Mesodermal cell (in vitro differentiated cells): ENCODE measurements around the gene DLX3. TPM values are rescaled to one million over a fixed set of nuclear protein-coding genes. Genes with fewer than 3 reads are reported as not detected.
"Not testable (repeated sequence)": the region's sequence is repeated elsewhere in the genome, so short reads cannot be mapped to it uniquely, and the experiment has no call there.

Experiments used
- H3K27ac ChIP-seq: 2 replicates; pipeline ENCODE4 v1.7.0; 2013; ENCODE audit warnings: mild to moderate bottlenecking, low read depth, low read length, moderate library complexity; ENCODE audit not compliant: severe bottlenecking
- H3K36me3 ChIP-seq: 2 replicates; pipeline ENCODE4 v1.7.1; 2013; ENCODE audit warnings: mild to moderate bottlenecking, low read length, moderate library complexity; ENCODE audit not compliant: control insufficient read depth, insufficient read depth
- H3K4me1 ChIP-seq: one replicate; pipeline ENCODE4 v1.7.1; 2013; ENCODE audit warnings: mild to moderate bottlenecking, low read length; ENCODE audit not compliant: insufficient read depth, control insufficient read depth, poor library complexity, severe bottlenecking
- H3K4me3 ChIP-seq: 2 replicates; pipeline ENCODE4 v1.7.0; 2013; ENCODE audit warnings: low read length, control low read depth, mild to moderate bottlenecking; ENCODE audit not compliant: insufficient read depth, poor library complexity, severe bottlenecking; ENCODE audit errors: extremely low read depth
- H3K9me3 ChIP-seq: 2 replicates; pipeline ENCODE4 v1.7.1; 2013; ENCODE audit warnings: mild to moderate bottlenecking, low read length, moderate library complexity; ENCODE audit not compliant: control insufficient read depth
- WGBS, 2 experiments: methylation state at CpG; one replicate each; pipeline ENCODE4 v1.1.5; 2013; ENCODE audit warnings: missing lambda C conversion rate in 2 of 2; ENCODE audit not compliant: insufficient coverage in 2 of 2; 5-methylcytosine and 5-hydroxymethylcytosine counted together
- polyA plus RNA-seq, 2 experiments: library from polyadenylated mRNA; stranded (reverse); fragments of 50-300 nt; gene quantifications; one replicate each; pipeline ENCODE4 v1.2.3, GENCODE V29; 2013

Gene DLX3
- polyA plus RNA-seq (2013, experiment 1 of 2) = 1.9 TPM
- polyA plus RNA-seq (2013, experiment 2 of 2) = 1.2 TPM

DNA sequence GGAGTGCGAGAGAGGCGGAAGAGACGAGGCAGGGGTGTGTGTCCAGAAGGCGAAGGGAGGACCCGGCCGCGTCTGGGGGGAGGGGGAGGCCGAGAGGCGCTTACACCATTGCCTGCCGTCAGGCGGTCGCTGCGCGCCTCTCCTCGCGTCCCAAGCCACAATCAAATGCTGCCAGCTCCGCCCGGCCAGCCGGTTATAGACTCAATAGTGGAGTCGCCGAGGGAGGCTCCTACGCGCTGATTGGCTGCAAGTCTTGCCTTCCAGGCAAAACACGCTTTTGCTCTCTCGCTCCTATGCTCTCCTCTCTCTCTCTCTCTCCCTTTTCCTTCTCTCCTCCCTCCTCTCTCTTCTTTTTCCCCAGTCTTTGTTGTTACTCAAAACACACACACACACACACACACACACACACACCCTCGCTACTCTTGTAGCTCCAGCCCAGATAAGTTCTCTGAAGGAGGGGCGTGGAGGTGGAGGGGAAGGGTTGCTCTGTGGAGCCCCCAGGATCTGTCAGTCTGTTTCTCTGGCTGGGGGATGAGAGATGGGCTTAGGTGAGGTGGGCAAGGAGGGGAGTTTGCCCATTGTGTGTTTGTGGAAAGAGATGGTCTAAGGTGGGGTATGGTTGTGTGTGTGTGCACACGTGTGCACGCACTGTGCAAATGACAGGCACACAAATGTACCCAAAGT is at the start of gene DLX3:
DLX3 (minus strand) TSS at position 170 of the 684 bp plus-strand sequence. CDS start 226 bp downstream, outside the sequence.
- no peaks in the 10 kb centered on the region for H3K36me3 ChIP-seq
- H3K9me3 ChIP-seq = no peaks in the 10 kb centered on the region
- no peak within 1 kb of the TSS for H3K27ac ChIP-seq
- WGBS, 2 experiments = 0 to 4% methylated on average over 19 to 28 of the region's 29 CpGs
- peak within 1 kb of the TSS; percentile 36 for H3K4me3 ChIP-seq
- peaks cover 8% of the 10 kb centered on the region for H3K4me1 ChIP-seq

DNA sequence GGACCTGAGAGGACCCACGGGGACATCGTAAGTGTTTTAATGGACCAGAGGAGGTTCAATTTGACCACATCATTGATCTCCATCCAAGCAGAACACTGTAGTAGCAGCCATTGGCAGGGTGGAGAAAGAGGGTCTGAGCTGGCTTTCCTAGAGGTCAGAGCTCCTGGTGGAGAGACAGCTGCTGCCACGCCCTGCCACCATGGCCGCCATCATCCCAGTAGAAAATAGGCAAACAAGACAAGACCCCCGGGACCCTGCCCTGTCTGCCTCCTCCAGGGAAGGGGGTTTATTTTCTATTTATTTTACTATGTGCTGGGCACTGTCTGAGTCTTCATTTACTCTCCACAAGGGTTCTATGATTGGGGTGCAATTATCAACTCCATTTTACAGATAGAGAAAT is 49.5 kb upstream of the DLX3 start:
- H3K4me3 ChIP-seq = no peak overlapping the region
- peaks cover 29% of the 10 kb centered on the region for H3K4me1 ChIP-seq
- no peaks in the 10 kb centered on the region for H3K9me3 ChIP-seq
- no peak overlapping the region for H3K27ac ChIP-seq
- WGBS, 2 experiments = 90 to 100% methylated on average over 1 to 2 of the region's 5 CpGs
- no peaks in the 10 kb centered on the region for H3K36me3 ChIP-seq

DNA sequence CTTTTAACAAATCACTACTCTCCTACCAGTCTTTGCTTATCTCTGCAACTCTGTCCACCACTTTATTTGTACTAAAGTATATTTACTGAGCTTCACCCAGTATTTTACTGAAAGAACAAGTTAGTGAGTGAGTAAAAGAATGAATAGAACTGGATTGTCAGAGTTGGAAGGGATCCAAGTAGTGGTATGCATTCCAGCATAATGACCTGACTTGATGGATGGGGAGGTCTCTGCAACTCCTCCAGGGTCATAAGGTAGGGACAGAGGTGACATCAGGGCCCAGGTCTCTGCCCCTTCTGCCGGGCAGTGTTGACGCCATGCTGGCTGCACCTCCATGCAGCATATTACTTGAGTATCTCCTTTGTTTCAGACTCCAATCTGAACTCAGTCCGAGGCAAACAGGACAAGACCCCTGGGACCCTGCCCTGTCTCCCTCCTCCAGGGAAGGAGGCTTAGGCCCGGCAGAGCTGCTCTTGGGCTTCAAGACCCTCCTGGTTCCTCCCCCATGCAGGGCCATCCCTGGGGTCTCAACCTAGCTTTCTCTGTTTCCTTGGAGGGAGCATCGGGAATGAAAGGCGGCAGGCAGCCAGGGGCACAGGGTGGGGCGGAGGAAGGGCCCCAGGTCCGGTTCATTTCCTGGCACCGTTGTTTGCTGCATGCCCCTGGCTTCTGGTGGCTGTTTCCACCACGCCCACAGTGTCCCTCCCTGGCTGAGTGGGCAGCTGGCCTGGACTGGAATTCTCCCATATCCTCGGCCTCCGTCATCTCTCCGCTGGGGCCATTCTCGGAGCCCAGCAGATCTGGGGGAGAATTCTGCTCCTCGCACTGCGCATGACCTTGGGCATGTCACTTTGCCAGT is 48.5 kb upstream of the DLX3 start:
- Histone ChIP-seq H3K9me3 (no peaks in the 10 kb centered on the region), H3K4me3 (no peak overlapping the region), H3K27ac (no peak overlapping the region), H3K36me3 (no peaks in the 10 kb centered on the region), H3K4me1 (peaks cover 20% of the 10 kb centered on the region)
- WGBS, 2 experiments = 91% methylated on average over 15 to 16 of the region's 16 CpGs

DNA sequence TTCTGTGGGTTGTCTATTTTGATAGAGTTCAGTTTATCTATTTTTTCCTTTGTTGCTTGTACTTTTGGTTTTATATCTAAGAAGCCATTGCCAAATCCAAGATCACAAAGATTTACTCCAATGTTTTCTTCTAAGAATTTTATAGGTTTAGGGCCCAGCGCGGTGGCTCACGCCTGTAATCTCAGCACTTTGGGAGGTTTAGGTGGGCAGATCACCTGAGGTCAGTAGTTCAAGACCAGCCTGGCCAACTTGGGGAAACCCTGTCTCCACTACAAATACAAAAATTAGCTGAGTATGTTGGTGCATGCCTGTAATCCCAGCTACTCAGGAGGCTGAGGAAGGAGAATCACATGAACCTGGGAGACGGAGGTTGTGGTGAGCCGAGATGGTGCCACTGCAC is 47.2 kb upstream of the DLX3 start:
- no peaks in the 10 kb centered on the region for H3K9me3 ChIP-seq
- H3K36me3 ChIP-seq = no peaks in the 10 kb centered on the region
- H3K27ac ChIP-seq = no peak overlapping the region
- 86% methylated on average over 3 of the region's 5 CpGs; no CpG with 5 or more reads in 1 of the 2 experiments for WGBS, 2 experiments
- H3K4me3 ChIP-seq = no peak overlapping the region
- H3K4me1 ChIP-seq = peaks cover 9% of the 10 kb centered on the region

DNA sequence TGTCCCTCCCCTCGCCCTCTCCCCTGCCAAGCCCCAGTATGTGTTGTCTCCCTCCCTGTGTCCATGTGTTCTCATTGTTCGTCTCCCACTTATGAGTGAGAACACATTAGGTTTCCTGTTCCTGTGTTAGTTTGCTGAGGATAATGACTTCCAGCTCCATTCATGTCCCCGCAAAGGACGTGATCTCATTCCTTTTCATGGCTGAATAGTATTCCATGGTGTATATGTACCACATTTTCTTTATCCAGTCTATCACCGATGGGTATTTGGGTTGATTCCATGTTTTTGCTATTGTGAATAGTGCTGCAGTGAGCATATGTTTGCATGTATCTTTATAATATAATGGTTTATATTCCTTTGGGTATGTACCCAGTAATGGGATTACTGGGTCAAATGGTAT is 45.5 kb upstream of the DLX3 start:
- H3K27ac ChIP-seq, H3K9me3 ChIP-seq, H3K4me1 ChIP-seq, H3K4me3 ChIP-seq, H3K36me3 ChIP-seq: not testable (repeated sequence)
- 100% methylated on average over 1 of the region's 5 CpGs for WGBS, 2 experiments

DNA sequence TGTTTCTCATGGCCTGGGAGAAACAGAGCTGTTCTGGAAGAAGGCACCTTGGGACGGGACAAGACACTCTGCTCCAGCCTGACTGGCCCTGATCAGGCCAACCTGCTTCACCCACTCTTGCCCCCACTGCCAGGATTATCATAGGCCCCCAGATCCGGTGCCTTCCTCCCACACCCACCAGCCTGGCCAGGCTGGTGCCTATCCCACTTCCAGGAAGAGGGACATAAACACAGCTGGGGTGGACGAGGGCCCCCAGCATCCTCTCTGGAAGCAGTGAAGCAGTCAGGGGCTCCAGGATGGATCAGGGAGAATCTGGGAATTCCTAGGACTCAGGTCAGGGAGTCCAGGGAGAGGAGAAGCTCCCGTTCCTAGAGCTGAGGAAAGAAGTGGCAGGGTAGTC is 44.0 kb upstream of the DLX3 start:
- H3K4me3 ChIP-seq = no peak overlapping the region
- WGBS, 2 experiments = 83 to 86% methylated on average over 3 of the region's 4 CpGs
- H3K27ac ChIP-seq = no peak overlapping the region
- H3K4me1 ChIP-seq = peaks cover 10% of the 10 kb centered on the region
- no peaks in the 10 kb centered on the region for H3K36me3 ChIP-seq
- H3K9me3 ChIP-seq = no peaks in the 10 kb centered on the region

DNA sequence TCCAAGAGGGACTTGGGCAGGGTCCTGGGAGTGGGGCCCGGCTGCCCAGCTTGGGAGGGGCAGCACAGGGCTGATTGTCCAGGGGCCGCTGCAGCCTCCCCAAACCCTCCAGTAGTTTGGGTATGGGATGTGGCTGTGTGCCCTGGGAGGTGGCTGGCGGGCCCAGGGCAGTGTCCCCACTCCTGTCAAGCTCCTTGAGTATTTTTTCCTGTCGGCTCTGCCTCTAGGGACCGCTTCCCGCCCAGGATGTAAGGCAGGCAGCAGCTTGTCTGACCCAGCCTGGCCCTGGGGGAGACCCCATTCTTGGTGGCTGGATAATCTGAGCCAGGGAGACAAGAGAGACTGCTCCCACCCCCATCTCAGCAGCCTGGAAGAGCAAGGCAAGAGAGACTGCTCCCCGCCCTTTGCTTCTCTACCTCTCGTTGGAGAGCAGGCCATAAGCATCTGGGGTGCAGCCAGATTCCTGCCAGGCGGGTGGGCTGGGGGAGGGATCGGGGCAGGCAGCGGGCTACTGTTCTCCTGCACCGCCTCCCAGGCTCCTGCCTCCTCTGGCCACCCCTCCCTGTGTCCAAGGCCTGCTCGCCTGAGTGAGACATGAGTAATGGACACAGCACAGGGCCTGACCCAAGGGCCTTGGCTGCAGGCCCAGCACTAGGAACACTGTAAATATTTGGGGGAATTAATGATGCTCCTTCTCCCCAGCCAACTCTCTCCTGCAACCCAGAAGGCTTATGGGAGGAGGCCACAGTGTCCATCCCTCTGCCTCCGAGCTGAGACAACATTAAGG is 42.5 kb upstream of the DLX3 start:
- Histone ChIP-seq H3K9me3 (no peaks in the 10 kb centered on the region), H3K4me1 (peaks cover 10% of the 10 kb centered on the region), H3K4me3 (no peak overlapping the region), H3K36me3 (no peaks in the 10 kb centered on the region), H3K27ac (no peak overlapping the region)
- 89 to 93% methylated on average over 5 to 12 of the region's 14 CpGs for WGBS, 2 experiments

DNA sequence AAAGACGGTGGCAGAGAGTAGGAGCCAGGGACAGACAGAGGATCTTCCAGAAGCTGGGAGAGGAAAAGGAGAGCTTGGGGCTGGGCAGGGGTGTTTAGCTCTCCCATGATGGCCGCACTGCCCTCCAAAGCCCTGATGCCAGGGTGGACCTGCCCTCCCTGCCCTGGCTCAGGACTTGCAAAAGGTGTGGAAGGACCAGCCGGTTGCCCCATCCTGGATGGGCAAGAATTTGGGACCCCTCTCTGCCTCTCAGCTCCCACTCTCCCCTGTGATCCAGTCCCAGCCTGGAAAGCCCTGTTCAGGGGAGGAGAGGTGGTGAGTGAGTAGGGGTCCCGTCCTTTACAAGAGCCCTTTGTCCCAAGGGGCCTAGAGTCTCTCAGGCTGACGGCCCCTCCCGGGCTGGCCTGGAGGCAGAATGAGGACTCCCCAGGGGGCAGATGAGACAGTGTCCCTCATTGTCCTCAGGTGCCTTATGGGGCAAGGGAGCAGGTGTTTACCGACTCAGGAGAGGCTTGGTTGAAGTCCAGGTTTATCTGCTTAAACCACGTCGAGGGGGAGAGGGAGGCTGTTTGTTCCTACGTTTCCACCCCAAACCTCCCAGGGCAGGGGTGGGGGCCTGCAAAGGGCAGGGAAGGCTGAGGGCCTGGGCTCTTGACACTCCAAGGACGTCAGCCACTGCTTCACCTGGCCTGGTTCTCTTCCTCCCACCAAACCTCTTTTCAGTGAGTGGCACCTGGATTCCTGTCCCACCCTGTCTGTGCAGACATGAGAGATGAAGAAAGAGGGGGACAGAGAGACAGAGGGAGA is 41.6 kb upstream of the DLX3 start:
- Histone ChIP-seq H3K4me1 (peaks cover 10% of the 10 kb centered on the region), H3K4me3 (no peak overlapping the region), H3K36me3 (no peaks in the 10 kb centered on the region), H3K27ac (no peak overlapping the region), H3K9me3 (no peaks in the 10 kb centered on the region)
- WGBS, 2 experiments = 76 to 79% methylated on average over 5 to 9 of the region's 11 CpGs

DNA sequence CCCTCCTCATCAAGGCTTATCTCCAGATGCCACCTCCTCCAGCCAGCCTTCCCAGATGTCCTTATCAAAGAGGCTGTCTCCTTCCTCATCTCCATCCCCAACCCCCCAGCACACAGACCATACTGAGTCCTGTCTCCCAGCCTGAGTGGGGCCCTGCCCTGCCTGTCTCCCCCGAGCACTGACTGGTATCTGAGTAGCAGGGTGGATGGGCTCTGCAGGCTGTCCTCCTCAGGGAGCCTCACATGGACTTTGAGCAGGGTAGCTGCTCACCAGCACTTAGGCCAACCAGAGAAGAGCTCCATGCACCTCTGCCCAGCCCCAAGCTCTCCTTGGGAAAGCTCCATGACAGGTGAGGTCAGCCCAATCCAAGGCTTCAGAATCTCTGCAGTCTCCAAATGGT is 40.9 kb upstream of the DLX3 start:
- Histone ChIP-seq H3K27ac (no peak overlapping the region), H3K36me3 (no peaks in the 10 kb centered on the region), H3K9me3 (no peaks in the 10 kb centered on the region), H3K4me1 (peaks cover 10% of the 10 kb centered on the region), H3K4me3 (no peak overlapping the region)
- no CpG with 5 or more reads among the region's 1 CpG for WGBS, 2 experiments

DNA sequence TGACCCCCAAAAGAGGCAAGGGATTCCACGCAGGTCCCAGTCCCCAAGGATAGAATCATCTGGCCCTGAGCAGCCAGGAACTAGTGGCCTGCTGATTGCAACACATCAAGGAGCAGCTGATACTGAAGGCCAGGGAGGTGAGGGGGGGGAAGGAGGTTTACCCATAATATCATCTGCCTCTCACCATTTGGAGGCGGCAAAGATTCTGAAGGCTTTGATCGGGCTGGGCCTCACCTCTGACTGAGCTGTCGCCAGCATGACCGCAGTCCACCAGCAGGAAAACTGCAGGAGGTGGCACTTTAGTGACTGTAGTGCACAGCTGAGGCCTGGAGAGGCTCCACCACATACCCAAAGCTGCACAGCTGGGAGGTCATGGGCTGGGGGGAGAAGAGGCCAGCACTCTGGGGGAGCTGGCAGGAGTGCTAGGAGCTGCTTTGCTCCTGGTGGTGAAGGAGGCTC is 40.4 kb upstream of the DLX3 start:
- 63 to 100% methylated on average over 1 to 3 of the region's 5 CpGs for WGBS, 2 experiments
- no peak overlapping the region for H3K4me3 ChIP-seq
- H3K4me1 ChIP-seq = peaks cover 10% of the 10 kb centered on the region
- no peak overlapping the region for H3K27ac ChIP-seq
- no peaks in the 10 kb centered on the region for H3K9me3 ChIP-seq
- no peaks in the 10 kb centered on the region for H3K36me3 ChIP-seq
